Measurements from ENCODE around the gene LAMC3. TPM values are rescaled to one million over a fixed set of nuclear protein-coding genes. Genes with fewer than 3 reads are reported as not detected.

Gene LAMC3
- total RNA-seq, result 3.7 TPM

DNA sequence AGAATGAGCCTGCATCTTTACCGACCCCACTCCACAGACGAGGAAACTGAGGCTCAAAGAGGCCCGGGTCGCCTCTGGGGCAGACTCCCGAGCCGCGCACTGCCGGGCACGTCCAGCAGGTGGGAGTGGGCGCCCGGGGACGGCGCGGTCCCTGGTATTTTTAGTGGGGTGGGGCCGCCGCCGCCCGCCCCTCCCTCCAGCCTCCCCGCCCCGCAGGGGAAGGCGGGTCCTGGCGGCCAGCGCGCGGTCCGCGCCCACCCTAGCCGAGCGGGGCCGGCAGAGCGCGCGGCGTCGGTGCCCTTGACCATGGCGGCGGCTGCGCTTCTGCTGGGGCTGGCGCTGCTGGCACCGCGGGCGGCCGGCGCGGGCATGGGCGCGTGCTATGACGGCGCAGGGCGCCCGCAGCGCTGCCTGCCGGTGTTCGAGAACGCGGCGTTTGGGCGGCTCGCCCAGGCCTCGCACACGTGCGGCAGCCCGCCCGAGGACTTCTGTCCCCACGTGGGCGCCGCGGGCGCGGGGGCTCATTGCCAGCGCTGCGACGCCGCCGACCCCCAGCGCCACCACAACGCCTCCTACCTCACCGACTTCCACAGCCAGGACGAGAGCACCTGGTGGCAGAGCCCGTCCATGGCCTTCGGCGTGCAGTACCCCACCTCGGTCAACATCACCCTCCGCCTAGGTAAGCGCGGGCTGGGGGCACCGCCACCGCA, at the start of gene LAMC3:
TSS of gene LAMC3 (plus strand) at position 266 of the 710 bp plus-strand sequence. CDS start at position 307, 41 bp downstream.

DNA sequence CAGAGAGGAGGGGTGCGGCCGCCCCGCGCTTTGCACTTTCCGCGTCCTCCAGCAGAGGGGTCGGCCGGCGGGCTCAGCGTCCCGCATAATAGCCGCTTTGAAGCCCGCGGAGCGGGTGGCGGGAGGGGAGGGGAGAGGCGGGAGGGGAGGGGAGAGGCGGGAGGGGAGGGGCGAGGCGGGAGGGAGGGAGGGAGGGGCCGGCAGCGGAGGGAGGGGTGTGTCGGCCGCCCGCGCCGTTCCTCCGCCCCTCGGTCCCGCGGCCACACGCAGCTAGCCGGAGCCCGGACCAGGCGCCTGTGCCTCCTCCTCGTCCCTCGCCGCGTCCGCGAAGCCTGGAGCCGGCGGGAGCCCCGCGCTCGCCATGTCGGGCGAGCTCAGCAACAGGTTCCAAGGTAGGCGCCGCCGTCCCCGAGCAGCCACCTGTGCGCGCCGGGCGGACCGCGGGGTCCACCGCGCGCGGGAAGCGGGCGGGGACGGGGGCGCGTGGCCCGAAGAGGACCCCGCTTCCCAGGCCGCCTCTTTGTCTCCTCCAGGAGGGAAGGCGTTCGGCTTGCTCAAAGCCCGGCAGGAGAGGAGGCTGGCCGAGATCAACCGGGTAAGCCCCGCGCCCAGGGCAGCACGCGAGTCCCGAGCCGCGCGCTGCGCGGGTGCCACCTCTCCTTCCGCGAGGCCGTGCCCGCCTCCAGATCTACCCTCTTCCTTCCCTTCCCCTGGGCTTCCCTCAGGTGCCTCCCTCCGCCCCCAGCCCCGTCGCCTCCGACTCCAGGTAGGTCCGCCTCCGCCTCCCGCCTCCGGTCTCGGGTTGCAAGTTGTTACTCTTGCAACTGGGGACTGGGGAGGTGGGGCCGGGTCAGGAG, 87.5 kb downstream of the LAMC3 start, which contains the start of gene AIF1L:
TSS of gene AIF1L (plus strand) at position 263 of the 857 bp plus-strand sequence. CDS start at position 362, 99 bp downstream.

DNA sequence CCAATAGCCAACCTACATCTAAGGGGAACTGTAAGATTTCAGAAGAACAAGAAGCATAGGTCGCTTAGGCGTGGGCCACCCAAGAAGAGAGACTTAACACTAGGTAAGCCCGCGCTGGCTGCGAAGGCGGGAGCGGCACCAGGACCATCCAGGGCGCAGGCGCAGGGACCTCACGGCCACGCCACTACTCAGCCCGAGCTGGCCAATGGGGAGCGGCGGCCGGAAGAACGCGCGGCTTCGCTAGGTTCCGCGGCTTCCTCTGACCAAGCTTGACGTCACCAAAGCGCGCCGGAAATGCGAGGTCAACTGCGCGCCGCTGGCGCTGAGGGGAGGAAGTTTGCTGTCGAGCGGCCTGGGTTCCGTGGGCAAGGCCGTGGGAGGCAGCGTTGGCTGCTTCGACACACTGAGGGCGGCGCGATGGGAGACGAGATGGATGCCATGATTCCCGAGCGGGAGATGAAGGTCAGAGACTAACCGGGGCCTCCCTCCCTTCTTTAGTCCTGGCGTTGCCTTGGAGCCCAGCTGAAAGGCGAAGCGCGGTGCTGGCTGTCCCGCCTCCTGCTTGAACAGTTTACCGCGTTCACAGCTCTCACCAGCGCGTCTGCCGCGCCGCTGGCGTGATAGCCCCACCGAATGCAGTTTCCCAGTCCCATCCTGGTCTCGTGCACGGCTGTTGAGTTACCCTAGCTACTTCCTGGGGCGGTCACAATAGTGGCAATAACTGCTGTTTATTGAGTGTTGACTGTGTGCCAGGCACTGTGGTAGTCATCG, 116.5 kb downstream of the LAMC3 start, which contains the start of gene NUP214:
TSS of gene NUP214 (plus strand) at position 299 of the 771 bp plus-strand sequence. CDS start at position 418, 119 bp downstream.

Small RNAs within 50 kb of the gene (small RNA-seq; reads per million reads assigned to genes)
- gene RF00322 (not detected), gene RNU6-881P (not detected)

Other genes with a start within 250 kb of the LAMC3 start
- 29.5 TPM for gene ABL1, start 173.9 kb upstream of the LAMC3 start, total RNA-seq
- gene QRFP, start 112.4 kb upstream of the LAMC3 start, total RNA-seq, result not detected
- 2.1 TPM for gene FIBCD1, start 69.9 kb upstream of the LAMC3 start, total RNA-seq
- gene AIF1L, start 87.4 kb downstream of the LAMC3 start, total RNA-seq, result 24.9 TPM
- 16.8 TPM for gene NUP214, start 116.4 kb downstream of the LAMC3 start, total RNA-seq